GM21360 (cell line): Measurements from ENCODE around the gene DEFB108B.
"Not testable (repeated sequence)": the region's sequence is repeated elsewhere in the genome, so short reads cannot be mapped to it uniquely, and the experiment has no call there.

Source experiments
- ATAC-seq: cut with Tn5 transposase; IDR thresholded peaks from one replicate; pipeline ENCODE4 v1.9.1; 2021; ENCODE audit warnings: mild to moderate bottlenecking, moderate library complexity; ENCODE audit not compliant: unreplicated experiment

The DEFB108B gene

GRCh38 chr11:71832811-71833210, at the start of gene DEFB108B:
Gene DEFB108B (plus strand): TSS chr11:71833200. CDS start chr11:71833200, 0 bp downstream.
- ATAC-seq, result not testable (repeated sequence)

GRCh38 chr11:71786114-71786847, 46.7 kb upstream of the DEFB108B start:
- not testable (repeated sequence) for ATAC-seq

- peak; percentile 89 for ATAC-seq
These were observed 46.2 kb upstream of the DEFB108B start for GRCh38 chr11:71786848-71787097.

- ATAC-seq, result peak; percentile 88
These were observed 45.7 kb upstream of the DEFB108B start for GRCh38 chr11:71787098-71787823.

GRCh38 chr11:71787824-71788454, 45.1 kb upstream of the DEFB108B start:
- ATAC-seq, result peak; percentile 5

GRCh38 chr11:71789444-71790196, 43.4 kb upstream of the DEFB108B start:
- ATAC-seq, result not testable (repeated sequence)

- ATAC-seq, result not testable (repeated sequence)
These were observed 41.9 kb upstream of the DEFB108B start for GRCh38 chr11:71791111-71791510.

GRCh38 chr11:71792621-71793235, 40.3 kb upstream of the DEFB108B start:
- ATAC-seq, result not testable (repeated sequence)

GRCh38 chr11:71794386-71795040, 38.5 kb upstream of the DEFB108B start:
- ATAC-seq, result not testable (repeated sequence)

GRCh38 chr11:71795236-71795635, 37.8 kb upstream of the DEFB108B start:
- not testable (repeated sequence) for ATAC-seq

GRCh38 chr11:71796016-71796415, 37.0 kb upstream of the DEFB108B start:
- ATAC-seq, result not testable (repeated sequence)

GRCh38 chr11:71796781-71797180, 36.2 kb upstream of the DEFB108B start:
- not testable (repeated sequence) for ATAC-seq

- not testable (repeated sequence) for ATAC-seq
These were observed 33.4 kb upstream of the DEFB108B start for GRCh38 chr11:71799556-71800128.

- ATAC-seq, result not testable (repeated sequence)
These were observed 32.6 kb upstream of the DEFB108B start for GRCh38 chr11:71800335-71800953.

- ATAC-seq, result not testable (repeated sequence)
These were observed 32.0 kb upstream of the DEFB108B start for GRCh38 chr11:71801026-71801425.

GRCh38 chr11:71802874-71803273, 30.1 kb upstream of the DEFB108B start:
- ATAC-seq, result not testable (repeated sequence)

- ATAC-seq, result not testable (repeated sequence)
These were observed 28.6 kb upstream of the DEFB108B start for GRCh38 chr11:71804158-71804947.

GRCh38 chr11:71812529-71812928, 20.5 kb upstream of the DEFB108B start:
- not testable (repeated sequence) for ATAC-seq
